Spinal cord (tissue), 10 donors: ENCODE data around the gene ANGPTL4. TPM values are rescaled to one million over a fixed set of nuclear protein-coding genes. Genes with fewer than 3 reads are reported as not detected.
A peak's percentile ranks its signal among the peaks of the same experiment; 100 is the strongest.
"Not testable (repeated sequence)": the region's sequence is repeated elsewhere in the genome, so short reads cannot be mapped to it uniquely, and the experiment has no call there.

Experiments used
- DNase-seq, 6 donors: peaks; one replicate each; pipeline versions ENCODE4 v3.0.0 to v3.0.0-alpha.2; 2013 to 2015; ENCODE audit warnings: low spot score in 6 of 6, low read depth in 4 of 6
- H3K27ac ChIP-seq: one replicate; pipeline ENCODE4 v1.5.1; 2013; ENCODE audit warnings: low read depth, low read length, control low read depth
- H3K27me3 ChIP-seq: one replicate; pipeline ENCODE4 v1.6.1; 2013; ENCODE audit warnings: low read length; ENCODE audit not compliant: control insufficient read depth, insufficient read depth
- H3K36me3 ChIP-seq: one replicate; pipeline ENCODE4 v1.6.1; 2013; ENCODE audit warnings: low read length; ENCODE audit not compliant: control insufficient read depth, insufficient read depth
- H3K4me1 ChIP-seq: one replicate; pipeline ENCODE4 v1.6.1; 2013; ENCODE audit warnings: low read length; ENCODE audit not compliant: control insufficient read depth, insufficient read depth
- H3K4me3 ChIP-seq: one replicate; pipeline ENCODE4 v1.5.1; 2013; ENCODE audit warnings: low read depth, low read length, control low read depth
- H3K9me3 ChIP-seq: one replicate; pipeline ENCODE4 v1.6.1; 2013; ENCODE audit warnings: low read length; ENCODE audit not compliant: control insufficient read depth, insufficient read depth
- WGBS: methylation state at CpG from one replicate; pipeline ENCODE4 v1.1.5; 2013; ENCODE audit warnings: missing lambda C conversion rate; ENCODE audit not compliant: insufficient coverage; 5-methylcytosine and 5-hydroxymethylcytosine counted together
- polyA plus RNA-seq, 2 donors: library from polyadenylated mRNA; unstranded; fragments of 120-200 nt; gene quantifications; one replicate each; pipeline ENCODE4 v1.2.1, GENCODE V29; 2013; ENCODE audit not compliant: insufficient read length in 2 of 2
- total RNA-seq, 2 donors: library from RNA; depleted of rRNA in 1 of 2; stranded (reverse); fragments of 120-200 nt in 1 of 2; fragments of >200 nt in 1 of 2; gene quantifications; one replicate each; pipeline versions ENCODE4 v1.2.3 to v1.2.4, GENCODE V29; 2013 to 2014
- donor health status: healthy.

Gene ANGPTL4
- total and polyA plus RNA-seq, 4 donors = 2.1 to 11.8 (median 6.2) TPM

DNA sequence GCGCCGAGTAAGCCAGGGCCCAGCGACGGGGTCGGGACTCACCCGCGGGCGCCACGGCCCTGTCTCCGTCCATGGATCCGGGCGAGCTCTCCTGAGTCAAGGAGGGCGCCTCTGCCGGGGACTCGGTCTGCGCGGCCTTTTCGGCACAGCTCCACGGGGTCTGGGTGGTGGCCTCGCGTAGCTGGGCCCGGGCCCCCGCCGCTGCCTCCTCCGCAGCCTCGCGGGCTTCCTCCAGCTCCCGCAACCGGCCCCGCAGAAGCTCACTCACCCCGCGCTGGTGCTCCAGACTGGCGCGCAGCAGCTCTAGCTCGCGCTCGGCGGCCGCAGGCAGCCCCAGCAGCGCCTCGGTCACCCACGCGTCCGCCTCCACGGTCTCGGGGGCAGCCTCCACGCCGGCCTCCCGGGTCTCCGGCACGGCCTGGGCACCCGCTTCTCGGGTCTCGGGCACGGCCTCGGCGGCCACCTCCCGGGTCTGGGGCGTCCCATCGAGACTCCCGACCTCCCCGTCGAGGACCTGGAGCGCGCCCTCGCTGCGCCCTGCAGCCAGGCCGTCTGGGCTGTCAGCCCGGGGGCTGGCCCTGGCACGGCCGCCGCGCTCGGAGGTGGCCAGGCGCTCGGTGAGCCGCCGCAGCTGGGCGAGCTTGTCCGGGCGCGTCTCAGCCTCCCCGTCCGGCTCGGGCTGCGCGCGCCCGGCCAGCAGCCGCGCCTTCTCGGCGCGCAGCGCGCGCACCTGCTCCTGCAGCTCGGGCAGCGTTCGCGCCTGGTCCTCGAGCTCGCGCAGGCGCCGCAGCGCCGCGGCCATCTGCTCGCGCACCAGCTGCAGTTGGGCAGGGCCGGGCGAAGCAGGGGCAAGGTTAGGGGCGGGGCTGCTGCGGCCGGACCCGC is 29.3 kb upstream of the ANGPTL4 start:
- DNase-seq = peak in 3 of 6 donors; percentile 30 to 83 (median 82)
- peaks cover 40% of the 10 kb centered on the region for H3K27me3 ChIP-seq
- 4% methylated on average over 117 of the region's 117 CpGs for WGBS
- no peak overlapping the region for H3K27ac ChIP-seq
- no peaks in the 10 kb centered on the region for H3K9me3 ChIP-seq
- peaks cover 21% of the 10 kb centered on the region for H3K4me1 ChIP-seq
- no peak overlapping the region for H3K4me3 ChIP-seq
- peaks cover 2% of the 10 kb centered on the region for H3K36me3 ChIP-seq

- Histone ChIP-seq H3K27ac (no peak overlapping the region), H3K36me3 (no peaks in the 10 kb centered on the region), H3K4me3 (no peak overlapping the region), H3K27me3 (peaks cover 43% of the 10 kb centered on the region), H3K4me1 (peaks cover 23% of the 10 kb centered on the region), H3K9me3 (no peaks in the 10 kb centered on the region)
- WGBS = 4% methylated on average over 77 of the region's 79 CpGs
- peak in 1 of 6 donors; percentile 11 for DNase-seq
Observed at GRCh38 chr19:8335343-8336071, 28.4 kb upstream of the ANGPTL4 start.

DNA sequence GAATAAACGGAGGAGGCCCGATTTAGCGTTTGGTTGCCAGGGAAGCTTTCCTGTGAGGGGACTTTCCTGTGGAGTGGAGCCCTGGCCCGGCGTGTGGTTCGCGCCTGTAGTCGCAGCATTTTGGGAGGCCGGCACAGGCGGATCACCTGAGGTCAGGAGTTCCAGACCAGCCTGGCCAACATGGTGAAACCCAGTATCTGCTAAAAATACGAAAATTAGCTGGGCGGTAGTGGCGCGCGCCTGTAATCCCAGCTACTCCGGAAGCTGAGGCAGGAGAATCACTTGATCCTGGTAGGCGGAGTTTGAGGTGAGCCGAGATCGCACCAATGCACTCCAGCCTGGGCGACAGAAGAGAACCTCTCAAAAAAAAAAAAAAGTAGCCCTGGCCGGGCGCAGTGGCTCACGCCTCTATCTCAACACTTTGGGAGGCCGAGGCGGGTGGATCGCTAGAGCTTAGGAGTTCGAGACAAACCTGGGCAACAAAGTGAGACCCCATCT is 27.8 kb upstream of the ANGPTL4 start:
- Histone ChIP-seq H3K4me1 (peaks cover 25% of the 10 kb centered on the region), H3K27me3 (peaks cover 45% of the 10 kb centered on the region), H3K36me3 (no peaks in the 10 kb centered on the region), H3K27ac (no peak overlapping the region), H3K9me3 (no peaks in the 10 kb centered on the region), H3K4me3 (no peak overlapping the region)
- 39% methylated on average over 21 of the region's 27 CpGs for WGBS
- DNase-seq = no peak

GRCh38 chr19:8336660-8337059 is 27.3 kb upstream of the ANGPTL4 start:
- no peaks in the 10 kb centered on the region for H3K9me3 ChIP-seq
- H3K27me3 ChIP-seq = peaks cover 44% of the 10 kb centered on the region
- H3K4me3 ChIP-seq = no peak overlapping the region
- no peak overlapping the region for H3K27ac ChIP-seq
- peaks cover 25% of the 10 kb centered on the region for H3K4me1 ChIP-seq
- H3K36me3 ChIP-seq = no peaks in the 10 kb centered on the region
- 72% methylated on average over 6 of the region's 8 CpGs for WGBS
- DNase-seq = no peak

- H3K27ac ChIP-seq = no peak overlapping the region
- DNase-seq = no peak
- H3K4me1 ChIP-seq = peaks cover 27% of the 10 kb centered on the region
- no peaks in the 10 kb centered on the region for H3K9me3 ChIP-seq
- no peaks in the 10 kb centered on the region for H3K36me3 ChIP-seq
- 93% methylated on average over 4 of the region's 7 CpGs for WGBS
- H3K4me3 ChIP-seq = no peak overlapping the region
- H3K27me3 ChIP-seq = peaks cover 53% of the 10 kb centered on the region
Observed at GRCh38 chr19:8337728-8338127, 26.2 kb upstream of the ANGPTL4 start.

DNA sequence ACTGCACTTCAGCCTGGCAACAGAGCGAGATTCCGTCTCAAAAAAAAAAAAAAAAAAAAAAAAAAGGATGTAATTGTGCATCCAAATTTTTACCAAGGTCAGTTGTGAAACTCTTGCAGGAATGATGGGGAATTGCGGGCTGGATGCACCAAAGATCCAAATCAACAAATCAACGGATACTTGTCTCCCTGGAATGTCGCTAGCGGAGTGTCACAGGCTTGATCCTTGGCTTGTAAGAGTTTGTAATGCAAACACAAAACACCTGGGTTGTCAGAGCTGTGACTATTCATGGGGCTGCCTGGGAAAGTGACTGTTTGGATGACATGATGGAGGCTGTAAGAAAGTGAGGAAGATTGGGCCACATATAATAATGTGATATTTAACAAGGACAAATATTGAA is 25.1 kb upstream of the ANGPTL4 start:
- no peak overlapping the region for H3K27ac ChIP-seq
- peaks cover 52% of the 10 kb centered on the region for H3K27me3 ChIP-seq
- WGBS = 86% methylated on average over 3 of the region's 6 CpGs
- no peak overlapping the region for H3K4me3 ChIP-seq
- H3K36me3 ChIP-seq = no peaks in the 10 kb centered on the region
- peaks cover 25% of the 10 kb centered on the region for H3K4me1 ChIP-seq
- DNase-seq = no peak
- no peaks in the 10 kb centered on the region for H3K9me3 ChIP-seq

GRCh38 chr19:8340341-8341096 is 23.4 kb upstream of the ANGPTL4 start:
- H3K9me3 ChIP-seq = no peaks in the 10 kb centered on the region
- H3K4me3 ChIP-seq = no peak overlapping the region
- no peaks in the 10 kb centered on the region for H3K36me3 ChIP-seq
- H3K4me1 ChIP-seq = peaks cover 18% of the 10 kb centered on the region
- WGBS = 38% methylated on average over 15 of the region's 15 CpGs
- no peak for DNase-seq
- peaks cover 42% of the 10 kb centered on the region for H3K27me3 ChIP-seq
- no peak overlapping the region for H3K27ac ChIP-seq

DNA sequence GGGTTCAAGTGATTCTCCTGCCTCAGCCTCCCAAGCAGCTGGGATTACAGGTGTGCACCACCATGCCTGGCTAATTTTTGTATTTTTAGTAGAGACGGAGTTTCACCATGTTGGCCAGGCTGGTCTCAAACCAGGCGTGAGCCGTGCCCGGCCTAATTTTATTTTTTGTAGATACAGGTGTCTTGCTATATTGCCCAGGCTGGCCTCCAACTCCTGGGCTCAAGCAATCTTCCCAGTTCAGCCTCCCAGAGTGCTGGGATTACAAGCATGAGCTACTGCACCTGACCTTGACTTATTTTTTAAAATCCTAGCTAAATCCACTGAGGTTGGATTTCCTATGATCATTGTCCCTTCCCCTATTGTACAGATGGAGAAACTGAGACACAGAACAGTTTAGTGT is 22.5 kb upstream of the ANGPTL4 start:
- H3K36me3 ChIP-seq, DNase-seq, H3K4me3 ChIP-seq, H3K9me3 ChIP-seq, H3K27ac ChIP-seq: not testable (repeated sequence)
- no CpG with 5 or more reads among the region's 4 CpGs for WGBS
- peaks cover 35% of the 10 kb centered on the region for H3K27me3 ChIP-seq
- peaks cover 14% of the 10 kb centered on the region for H3K4me1 ChIP-seq

DNA sequence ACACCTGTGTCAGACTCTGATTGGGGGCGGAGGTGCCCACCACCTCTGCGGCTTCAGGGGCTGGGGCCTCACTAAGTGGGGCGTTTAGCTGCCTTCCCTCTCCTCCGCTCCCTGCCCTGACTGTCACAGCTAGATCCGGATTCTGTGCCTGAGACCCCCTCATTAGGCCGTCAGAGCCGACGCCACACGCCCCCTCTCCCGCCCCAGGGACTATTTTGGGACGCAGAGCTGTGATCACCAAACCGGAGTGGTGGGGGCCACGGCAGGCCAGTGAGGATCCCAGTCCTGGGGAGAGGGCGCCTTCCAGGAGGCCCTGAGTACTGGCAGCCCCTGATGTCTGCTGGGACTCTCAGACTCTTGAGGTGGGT is 21.7 kb upstream of the ANGPTL4 start:
- DNase-seq = no peak
- Histone ChIP-seq H3K27me3 (peaks cover 32% of the 10 kb centered on the region), H3K4me3 (no peak overlapping the region), H3K4me1 (peaks cover 14% of the 10 kb centered on the region), H3K27ac (no peak overlapping the region), H3K9me3 (no peaks in the 10 kb centered on the region), H3K36me3 (no peaks in the 10 kb centered on the region)
- WGBS = 30% methylated on average over 11 of the region's 14 CpGs
